ENCODE measurements around the gene SDF2.
A peak's percentile ranks its signal among the peaks of the same experiment; 100 is the strongest.
"Not testable (repeated sequence)": the region's sequence is repeated elsewhere in the genome, so short reads cannot be mapped to it uniquely, and the experiment has no call there.

Gene SDF2

DNA sequence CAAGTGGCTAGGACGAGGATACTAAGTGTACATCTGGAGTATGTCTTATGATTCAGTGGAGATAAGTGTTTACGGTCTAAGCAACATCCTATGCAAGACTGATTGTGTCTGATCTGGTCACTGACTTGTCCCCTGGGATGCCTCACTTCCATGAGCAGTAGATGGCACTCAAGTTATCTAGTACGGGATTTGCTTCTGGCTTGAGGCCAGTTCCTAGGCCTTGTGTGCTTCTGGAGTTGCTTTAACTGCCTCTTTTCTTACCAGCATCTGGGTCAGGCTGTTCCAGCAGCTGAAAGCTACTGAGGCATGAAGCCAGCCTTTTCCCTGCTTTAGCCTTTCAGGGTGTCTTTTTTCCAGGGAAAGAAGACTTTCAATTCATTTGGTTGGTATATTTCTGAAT, 23.3 kb upstream of the SDF2 start:
- DNase-seq (ENCODE audit: low spot score), result peak; percentile 87

DNA sequence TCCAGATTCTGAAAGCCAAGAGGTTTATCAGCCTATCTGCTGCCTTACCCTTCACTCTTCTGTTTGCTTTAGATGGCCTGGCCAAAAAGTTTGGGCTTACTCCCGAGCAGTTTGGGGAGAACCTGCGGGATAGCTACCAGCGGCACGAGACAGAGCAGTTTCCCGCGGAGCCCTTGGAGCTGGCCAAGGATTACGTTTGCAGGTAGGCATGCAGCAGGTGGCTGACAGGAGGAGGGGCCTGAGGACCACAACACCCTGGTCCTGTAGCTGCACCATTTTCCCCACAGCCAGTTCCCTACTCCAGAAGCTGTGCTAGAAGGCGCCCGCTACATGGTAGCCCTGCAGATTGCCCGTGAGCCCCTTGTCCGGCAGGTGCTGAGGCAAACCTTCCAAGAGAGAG, 20.9 kb upstream of the SDF2 start:
- DNase-seq (ENCODE audit: low spot score), result no peak

DNA sequence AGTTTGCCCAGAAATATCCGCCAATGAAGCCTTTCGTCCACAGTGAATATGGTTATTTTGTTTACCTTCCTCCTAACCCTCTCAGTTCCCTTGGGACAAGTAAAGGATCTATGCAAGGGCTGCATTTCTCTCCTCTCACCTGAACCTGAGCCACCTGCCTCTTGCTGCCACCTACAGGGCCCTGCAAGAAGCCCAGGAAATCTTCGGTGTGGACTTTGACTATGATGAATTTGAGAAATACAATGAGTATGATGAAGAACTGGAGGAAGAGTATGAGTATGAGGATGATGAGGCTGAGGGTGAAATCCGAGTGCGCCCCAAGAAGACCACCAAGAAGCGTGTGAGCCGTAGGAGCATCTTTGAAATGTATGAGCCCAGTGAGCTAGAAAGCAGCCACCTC, 14.3 kb upstream of the SDF2 start:
- no peak for DNase-seq (ENCODE audit: low spot score)

DNA sequence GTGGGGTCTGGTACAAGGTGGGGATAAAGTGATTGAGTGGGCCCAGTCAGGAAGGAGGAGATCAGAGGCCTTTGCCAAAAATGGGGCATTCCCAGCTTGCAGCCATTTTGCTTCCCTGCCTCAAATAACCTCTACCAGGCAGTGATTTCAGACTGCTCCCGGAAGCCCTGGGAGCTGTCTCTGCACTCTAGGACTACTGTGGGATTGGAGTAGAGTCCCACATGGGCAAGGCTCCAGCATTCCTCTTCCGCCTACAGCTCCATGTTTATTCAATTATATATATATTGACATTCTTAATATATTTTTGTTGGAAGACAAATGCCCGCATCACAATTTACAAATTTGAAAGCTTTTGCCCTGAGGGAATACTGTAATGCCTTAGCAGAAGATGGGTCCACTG, 13.8 kb upstream of the SDF2 start:
- DNase-seq (ENCODE audit: low spot score), result no peak

DNA sequence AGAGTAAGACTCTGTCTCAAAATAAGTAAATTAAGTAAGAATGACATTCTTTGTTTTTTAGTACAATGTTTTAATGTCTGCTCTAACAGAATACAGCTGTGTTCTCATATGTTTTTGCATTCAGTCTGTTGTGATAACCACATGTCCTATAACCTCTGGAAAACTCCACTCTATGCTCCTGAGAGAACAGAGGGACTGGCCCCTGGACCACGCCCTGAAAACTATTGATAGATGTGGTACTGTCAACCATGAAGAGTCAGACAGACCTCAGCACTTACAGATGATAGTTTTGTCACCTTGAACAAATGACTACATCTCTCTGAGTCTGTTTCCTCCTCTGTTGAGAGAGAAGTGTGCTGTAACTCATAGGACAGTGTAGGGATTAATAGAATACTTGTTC, 8.2 kb upstream of the SDF2 start:
- no peak for DNase-seq (ENCODE audit: low spot score)

DNA sequence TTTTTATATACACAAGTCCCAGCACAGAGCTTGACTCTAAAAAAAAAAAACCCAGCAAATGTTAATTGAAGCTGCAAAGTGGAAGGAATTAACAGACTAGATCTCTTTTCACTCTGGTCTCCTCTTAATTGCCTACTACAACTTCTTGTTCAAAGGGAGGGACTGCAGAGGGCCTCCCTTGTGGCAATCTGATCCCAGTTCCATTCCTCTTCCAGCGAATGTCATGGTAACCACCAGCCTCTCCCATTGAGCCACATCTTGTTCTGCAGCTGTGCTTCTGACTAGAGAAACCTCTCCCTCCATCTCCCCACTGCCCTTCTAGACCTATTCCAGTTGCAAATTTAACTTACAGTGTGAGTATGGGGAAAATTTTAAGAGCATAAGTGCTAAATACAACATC, 6.2 kb upstream of the SDF2 start:
- DNase-seq (ENCODE audit: low spot score), result no peak

DNA sequence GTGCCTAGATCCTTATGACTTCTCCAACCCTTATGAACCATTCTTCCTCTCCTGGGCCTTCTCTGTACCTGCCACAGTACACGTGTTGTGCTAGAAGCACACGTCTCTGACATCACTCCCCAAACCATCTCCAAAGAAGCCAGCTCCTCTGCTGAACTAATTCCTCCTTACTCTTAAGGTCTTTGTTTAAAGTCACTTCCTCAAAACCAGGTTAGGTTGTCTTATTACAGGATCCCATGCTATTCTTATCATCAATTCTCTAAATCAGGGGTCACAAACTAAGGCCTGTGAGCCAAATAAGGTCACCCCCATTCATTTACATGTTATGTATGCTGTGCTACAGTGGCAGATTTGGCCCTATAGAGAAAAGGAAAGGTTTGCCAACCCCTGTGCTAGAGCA, 4.3 kb upstream of the SDF2 start:
- no peak for DNase-seq (ENCODE audit: low spot score)

DNA sequence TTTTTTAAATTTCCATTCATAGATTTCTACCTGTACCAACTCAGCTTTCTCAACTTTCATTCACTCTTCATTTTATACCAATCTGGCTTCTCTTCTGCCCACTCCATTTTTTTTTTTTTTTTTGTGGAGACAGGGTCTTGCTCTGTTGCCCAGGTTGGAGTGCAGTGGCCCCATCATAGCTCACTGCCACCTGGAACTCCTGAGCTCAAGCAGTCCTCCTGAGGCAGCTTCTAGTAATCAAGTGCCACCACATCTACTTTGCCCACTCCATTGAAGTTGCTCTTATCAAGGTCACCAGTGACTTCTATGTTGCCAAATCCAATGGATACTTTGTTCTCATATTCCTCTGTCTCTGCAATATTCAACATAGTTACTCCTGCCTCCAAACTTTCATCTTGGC, 2.0 kb upstream of the SDF2 start:
- no peak for DNase-seq (ENCODE audit: low spot score)

DNA sequence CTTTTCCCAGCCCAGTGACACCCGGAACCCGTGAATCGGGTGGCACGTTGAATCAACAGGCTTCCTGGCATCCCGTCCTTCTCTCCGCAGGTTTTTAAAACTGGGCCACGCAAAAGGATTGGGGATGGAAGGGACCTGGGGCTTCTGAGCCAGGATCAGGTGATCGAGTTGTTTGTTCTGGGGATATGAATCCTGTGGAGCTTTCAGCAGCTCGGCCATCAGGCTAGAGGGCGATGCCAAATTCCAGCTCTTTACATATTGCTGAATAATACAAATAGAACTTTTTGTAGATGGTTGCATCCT, 772 bp upstream of the SDF2 start:
- DNase-seq (ENCODE audit: low spot score), result no peak

DNA sequence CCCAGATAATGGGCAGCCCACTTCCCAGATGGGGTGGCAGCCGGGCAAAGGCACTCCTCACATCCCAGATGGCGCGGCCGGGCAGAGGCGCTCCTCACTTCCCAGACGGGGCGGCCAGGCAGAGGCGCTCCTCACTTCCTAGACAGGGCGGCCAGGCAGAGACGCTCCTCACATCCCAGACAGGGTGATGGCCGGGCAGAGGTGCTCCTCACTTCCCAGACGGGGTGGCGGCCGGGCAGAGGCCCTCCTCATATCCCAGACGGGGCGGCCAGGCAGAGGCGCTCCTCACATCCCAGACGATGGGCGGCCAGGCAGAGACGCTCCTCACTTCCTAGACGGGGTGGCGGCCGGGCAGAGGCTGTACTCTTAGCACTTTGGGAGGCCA, 2.2 kb downstream of the SDF2 start:
- DNase-seq (ENCODE audit: low spot score), result not testable (repeated sequence)

DNA sequence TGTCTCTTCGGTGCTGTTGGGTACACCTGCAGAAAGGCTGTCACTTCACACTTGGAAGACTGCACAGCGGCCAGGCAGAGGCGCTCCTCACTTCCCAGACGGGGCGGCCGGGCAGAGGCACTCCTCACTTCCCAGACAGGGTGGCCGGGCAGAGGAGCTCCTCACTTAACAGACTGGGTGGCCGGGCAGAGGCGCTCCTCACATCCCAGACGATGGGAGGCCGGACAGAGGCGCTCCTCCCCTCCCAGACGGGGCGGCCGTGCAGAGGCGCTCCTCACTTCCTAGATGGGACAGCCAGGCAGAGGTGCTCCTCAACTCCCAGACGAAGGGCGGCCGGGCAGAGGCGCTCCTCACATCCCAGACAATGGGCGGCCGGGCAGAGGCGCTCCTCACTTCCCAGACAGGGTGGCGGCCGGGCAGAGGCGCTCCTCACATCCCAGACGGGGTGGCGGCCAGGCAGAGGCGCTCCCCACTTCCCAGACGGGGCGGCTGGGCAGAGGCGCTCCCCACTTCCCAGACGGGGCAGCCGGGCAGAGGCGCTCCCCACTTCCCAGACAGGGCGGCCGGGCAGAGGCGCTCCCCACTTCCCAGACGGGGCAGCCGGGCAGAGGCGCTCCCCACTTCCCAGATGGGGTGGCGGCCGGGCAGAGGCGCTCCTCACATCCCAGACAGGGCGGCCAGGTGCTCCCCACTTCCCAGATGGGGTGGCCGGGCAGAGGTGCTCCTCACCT, 2.8 kb downstream of the SDF2 start:
- DNase-seq (ENCODE audit: low spot score), result not testable (repeated sequence)

DNA sequence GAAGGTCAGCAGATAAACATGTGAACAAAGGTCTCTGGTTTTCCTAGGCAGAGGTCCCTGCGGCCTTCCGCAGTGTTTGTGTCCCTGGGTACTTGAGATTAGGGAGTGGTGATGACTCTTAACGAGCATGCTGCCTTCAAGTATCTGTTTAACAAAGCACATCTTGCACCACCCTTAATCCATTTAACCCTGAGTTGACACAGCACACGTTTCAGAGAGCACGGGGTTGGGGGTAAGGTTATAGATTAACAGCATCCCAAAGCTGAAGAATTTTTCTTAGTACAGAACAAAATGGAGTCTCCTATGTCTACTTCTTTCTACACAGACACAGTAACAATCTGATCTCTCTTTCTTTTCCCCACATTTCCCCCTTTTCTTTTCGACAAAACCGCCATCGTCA, 3.4 kb downstream of the SDF2 start:
- not testable (repeated sequence) for DNase-seq (ENCODE audit: low spot score)

DNA sequence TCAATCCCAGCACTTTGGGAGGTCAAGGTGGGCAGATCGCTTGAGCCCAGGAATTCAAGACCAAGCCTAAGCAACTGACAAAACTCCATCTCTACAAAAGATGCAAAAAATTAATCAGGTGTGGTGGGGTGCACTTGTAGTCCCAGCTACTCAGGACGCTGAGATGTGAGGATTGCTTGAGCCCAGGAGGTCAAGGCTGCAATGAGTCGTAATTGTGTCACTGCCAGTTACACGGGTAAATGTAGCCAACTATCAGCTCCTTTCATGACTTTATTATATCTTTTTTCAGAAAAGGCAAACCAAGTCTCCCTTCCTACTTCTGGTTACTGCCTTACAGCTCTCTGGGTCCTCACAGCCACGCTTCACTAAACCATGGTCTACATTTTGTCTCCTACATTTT, 4.0 kb downstream of the SDF2 start:
- no peak for DNase-seq (ENCODE audit: low spot score)

DNA sequence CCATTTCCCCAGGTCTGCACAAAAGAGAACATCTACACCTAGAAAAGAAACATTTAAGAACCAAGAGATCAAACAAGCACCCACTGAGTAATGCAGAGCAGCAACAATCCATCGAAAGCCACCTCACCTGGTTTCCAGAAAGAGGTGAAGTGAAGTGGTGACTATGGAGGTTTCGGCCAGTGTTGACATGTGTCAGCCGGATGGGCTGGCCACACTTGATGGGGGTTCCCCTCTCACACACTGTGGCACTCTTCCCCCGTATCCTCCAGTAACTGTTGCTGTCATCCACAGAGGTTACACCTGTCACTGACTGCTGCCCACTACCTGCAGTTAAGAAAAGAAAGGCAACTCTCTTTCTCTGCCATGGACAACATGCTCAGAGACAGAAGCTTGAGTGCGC, 6.5 kb downstream of the SDF2 start:
- DNase-seq (ENCODE audit: low spot score), result no peak

DNA sequence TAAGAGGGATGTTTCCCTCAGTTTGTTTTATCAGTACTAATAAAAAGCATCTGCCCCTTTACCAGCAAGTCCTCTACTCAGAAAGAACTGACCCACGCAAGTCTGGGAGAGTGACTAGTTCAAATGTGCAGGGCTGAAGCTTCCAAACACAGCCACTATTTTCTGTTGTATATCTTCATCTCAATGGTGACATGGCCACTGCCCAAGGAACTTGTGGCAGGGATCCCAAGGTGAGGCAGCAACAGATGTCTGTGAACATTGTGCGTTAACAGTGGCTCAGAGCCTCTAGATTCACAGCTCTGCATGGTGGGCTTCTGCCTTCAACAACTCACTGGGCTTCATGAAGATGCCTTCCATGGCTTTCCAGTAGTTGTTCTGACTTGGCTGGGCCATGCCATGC, 13.0 kb downstream of the SDF2 start:
- DNase-seq (ENCODE audit: low spot score), result no peak

DNA sequence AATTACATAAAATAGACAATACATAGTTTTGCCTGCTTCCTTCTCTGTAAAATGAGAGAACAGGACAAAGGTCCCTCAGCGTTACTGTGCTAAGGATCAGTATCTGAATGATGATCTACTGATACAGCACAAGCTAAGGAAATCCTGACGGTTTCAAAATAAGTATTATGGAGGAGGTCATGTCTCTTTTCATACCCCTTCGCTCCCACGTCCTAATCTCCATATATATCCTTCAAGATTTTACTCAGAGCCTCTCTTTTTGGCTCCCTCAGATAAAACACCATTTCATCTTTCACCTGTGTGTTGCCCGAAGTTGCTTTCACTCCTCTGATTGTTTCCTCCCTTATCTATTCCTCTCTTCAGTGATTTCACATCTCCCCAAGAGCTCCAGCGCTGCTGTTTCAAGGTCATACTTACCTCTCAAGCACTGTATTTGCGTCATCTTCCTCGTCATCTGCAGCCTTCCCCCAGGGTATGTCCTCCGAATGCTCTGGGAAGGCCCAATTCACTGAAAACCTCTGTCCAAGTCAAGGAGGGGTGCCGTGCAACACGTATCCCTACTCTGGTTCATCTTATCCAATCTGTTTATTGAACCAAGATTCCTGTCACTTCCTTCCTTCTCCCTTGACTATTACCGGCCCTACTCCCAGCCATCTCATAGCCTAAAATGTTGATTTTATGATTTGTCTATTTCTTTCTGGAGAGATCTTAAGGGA, 15.5 kb downstream of the SDF2 start:
- no peak for DNase-seq (ENCODE audit: low spot score)

DNA sequence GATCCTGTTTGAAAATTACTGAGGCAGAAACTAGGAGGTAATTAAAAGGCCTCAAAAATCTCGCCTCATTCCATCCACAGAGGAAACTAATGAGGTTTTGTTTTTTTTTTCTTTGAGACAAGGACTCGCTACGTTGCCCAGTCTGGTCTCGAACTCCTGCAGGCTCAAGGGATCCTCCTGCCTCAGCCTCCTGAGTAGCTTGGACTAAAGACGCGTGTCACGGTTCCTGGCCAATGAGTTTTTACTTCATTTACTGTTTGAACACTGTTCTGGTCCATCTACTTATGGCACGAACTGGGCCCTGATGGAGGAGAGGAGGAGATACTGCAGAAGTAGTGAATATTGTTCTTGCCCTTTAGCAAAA, 16.1 kb downstream of the SDF2 start:
- DNase-seq (ENCODE audit: low spot score), result no peak

DNA sequence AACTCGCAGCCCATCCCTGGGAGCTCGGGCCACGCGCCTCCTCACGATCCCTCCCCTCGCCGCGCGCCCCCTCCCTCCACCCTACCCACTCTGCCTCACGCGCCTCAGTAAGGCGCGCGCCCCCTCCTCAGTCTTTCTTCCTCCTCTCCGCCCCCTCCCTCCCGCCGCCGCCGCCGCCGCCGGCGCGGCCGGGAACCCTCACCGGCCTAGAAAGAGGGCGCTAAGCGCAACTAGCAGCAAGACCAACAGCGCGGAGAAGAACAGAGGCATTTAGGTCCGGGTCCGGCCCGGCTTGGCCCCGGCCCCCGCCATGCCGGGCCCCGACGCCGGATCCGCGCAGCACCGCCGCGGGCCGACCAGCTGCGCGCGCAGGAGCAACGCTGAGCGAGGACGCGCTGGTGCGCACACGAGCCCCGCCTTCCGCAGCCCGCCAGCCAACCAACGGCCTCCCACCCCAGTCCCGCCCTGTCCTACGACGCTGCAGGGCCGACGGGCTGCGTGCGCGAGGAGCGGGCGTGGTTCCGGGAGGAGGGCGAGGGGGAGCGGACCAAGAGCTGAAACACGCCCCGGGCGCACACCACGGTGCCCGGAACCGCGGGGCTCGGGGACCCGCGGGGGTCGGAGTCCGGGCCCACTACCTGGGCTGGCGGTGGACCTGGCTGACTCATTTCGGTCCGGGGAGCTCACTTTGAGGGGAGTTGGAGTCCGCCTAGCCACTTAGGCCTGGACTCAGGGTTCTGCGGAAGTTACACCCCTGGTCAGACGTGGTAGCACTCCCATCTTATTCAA, 16.7 kb downstream of the SDF2 start, which contains the start of gene BLTP2:
Gene BLTP2, minus strand, starts transcription at position 372 of the 789 bp plus-strand sequence. Its CDS starts 102 bp downstream, at position 270.
- DNase-seq (ENCODE audit: low spot score), result peak; percentile 95

DNA sequence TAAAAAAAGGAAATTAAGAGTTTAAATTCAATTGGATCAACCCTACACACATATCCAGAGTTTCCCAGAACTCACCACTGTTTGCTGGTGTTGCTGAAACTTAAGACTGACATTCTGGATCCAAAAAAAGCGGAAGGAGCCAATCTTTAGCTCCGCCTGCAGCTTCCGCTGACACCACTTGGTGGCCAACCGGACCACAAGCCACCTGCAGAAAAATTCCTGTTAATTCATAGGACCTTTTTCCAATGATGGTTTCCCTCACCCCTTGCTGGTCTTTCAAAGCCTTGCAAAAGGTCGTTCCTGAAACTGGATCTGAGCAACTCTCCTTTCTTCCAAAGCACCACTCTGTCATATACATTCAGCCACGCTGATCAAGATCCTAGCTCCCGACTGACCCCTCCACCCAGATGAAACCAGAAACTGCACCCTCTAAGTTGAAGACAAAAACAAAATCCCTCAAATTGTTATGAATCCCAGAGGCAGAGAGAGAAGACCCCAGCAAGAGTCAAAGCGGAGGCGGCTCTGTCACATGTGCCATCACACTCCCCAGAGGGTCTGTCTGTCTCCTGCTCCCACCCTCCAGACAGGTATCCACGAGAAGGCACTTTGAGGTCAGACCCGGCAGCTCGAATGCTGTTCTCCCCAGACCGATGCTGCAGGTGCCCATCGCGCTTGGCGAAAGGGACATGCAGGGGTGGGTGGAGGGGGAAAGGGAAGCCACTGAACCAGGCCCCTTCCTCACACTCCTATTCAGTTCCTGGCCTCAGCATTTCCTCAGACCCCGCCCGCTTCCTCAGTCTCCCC, 17.5 kb downstream of the SDF2 start:
- DNase-seq (ENCODE audit: low spot score), result peak; percentile 34

DNA sequence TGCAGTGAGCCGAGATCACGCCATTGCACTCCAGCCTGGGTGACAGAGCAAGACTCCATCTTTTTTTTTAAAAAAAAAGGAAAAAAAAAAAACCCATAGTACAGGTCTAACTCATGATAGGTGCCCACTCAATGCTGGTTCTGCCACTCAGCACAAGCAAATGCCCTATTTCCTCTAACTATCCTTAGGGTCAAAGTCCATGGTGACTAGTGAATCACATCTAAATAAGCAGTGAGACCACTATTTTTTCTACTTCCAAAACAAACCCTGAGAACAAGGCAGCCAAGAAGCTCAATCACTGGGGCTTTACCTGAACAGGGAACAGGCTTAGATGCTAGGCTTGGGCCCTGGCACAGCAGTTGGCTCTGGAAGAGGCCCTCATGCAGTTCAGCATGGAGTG, 20.1 kb downstream of the SDF2 start:
- DNase-seq (ENCODE audit: low spot score), result no peak

DNA sequence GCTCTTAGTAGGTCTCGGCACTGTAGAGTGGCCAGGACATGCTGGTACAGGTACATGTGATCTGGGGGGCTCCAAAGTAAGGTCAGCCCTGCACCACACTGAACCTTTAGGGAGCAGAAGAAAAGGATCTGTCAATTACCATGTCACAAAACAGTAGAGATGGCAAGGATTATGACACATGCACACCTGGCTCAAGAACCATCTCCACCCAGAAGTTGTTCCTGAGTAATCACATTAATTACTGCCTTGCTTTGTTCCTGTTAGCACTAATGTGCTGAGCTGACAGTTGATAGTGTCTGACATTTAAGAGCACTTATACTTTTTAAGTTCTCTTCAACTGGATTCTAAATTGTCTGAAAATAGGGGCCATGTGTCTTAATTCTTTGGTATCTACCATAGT, 26.2 kb downstream of the SDF2 start:
- DNase-seq (ENCODE audit: low spot score), result no peak

DNA sequence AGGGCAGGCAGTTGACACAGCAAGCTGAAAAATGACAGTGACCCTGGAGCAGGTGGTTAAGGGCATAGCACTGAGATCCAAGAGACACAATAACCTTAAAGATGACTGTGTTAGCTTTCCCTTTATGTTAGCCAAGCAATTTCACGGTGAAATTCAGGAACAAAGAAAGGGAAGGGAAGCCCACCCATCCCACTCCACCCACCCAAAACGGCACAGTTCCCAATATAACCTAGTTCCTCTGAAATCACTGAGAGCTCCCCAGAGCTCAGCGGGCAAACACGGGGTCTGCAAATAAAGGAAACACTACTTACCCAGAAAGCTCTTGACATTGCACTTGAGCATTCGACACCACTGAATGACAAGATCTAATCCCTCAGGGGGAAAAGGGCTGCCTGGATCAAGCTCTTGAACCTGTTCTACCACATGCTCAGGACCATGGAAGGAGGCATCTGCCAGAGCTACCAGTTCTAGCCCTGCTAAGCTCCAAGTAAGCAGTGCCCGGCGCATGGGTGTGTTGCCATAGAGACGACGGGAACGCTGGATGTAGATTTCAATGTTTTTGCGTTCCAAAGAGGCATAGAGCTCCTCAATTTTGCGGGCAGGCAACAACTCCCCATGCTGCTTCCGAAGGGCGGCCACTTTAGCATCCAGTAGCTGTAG, 27.4 kb downstream of the SDF2 start:
- DNase-seq (ENCODE audit: low spot score), result no peak

Measured in globus pallidus (tissue), 1 donor.